Activated naive CD4-positive, alpha-beta T cell treated with anti-CD3 and anti-CD28 coated beads for 36 hours (primary cell): Measurements from ENCODE around the gene HOXD11. TPM values are rescaled to one million over a fixed set of nuclear protein-coding genes. Genes with fewer than 3 reads are reported as not detected.

Experiments
- CTCF ChIA-PET: fragments of 350-600 bp; sonication (Branson Sonifier 250); formaldehyde crosslinking; loops from one replicate; lab custom pipeline; 2021; ENCODE audit warnings: antibody characterized with exemption; lab: Charles Lee
- DNase-seq: peaks from one replicate; pipeline ENCODE4 v3.0.0-alpha.2; 2020
- H3K27ac Mint-ChIP-seq: one replicate; pipeline ENCODE4 v1.8.0; 2021; ENCODE audit warnings: mild to moderate bottlenecking, mixed read lengths
- H3K27me3 Mint-ChIP-seq: one replicate; pipeline ENCODE4 v1.8.0; 2021; ENCODE audit warnings: low read depth, mixed read lengths
- H3K36me3 Mint-ChIP-seq: one replicate; pipeline ENCODE4 v1.8.0; 2021; ENCODE audit warnings: low read depth, mixed read lengths
- H3K4me1 Mint-ChIP-seq: one replicate; pipeline ENCODE4 v1.8.0; 2021; ENCODE audit warnings: low read depth, mixed read lengths
- H3K4me3 Mint-ChIP-seq: one replicate; pipeline ENCODE4 v1.8.0; 2021; ENCODE audit warnings: mild to moderate bottlenecking, moderate library complexity, mixed read lengths
- H3K9me3 Mint-ChIP-seq: one replicate; pipeline ENCODE4 v1.8.0; 2021; ENCODE audit warnings: mixed read lengths
- intact Hi-C: fragments of 100-400 bp; cut with micrococcal nuclease; formaldehyde crosslinking; loops from one replicate; pipeline ENCODE4 v1.15.1; 2023
- total RNA-seq, 2 experiments: library from RNA; stranded (reverse); gene quantifications; one replicate each; pipeline ENCODE4 v1.2.3, GENCODE V29; 2021

HOXD11 gene
- total RNA-seq, 2 experiments from 2014 or later = not detected

DNA sequence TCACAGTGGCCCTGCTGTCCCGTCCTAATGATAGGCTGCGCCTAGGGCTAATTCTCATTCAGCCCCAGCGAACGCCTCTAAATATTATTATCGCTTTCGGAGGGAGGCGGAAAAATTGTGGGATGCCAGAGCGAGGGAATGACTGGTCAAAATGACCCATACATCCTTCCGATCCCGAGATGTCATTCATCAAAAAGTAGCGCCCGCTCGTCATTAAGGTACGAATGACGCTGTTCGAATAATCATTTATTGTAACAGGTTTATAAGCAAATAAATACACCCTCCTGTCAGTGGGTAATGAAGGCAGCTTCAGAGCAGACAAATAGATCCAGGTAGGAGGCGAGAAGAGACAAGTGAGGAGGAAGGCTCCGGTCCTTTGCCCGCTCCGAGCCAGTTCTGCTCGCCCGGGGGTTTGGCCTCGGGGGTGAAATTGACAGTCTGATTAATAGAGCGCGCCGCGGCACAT lies 23.3 kb upstream of the HOXD11 start, which contains the start of gene EVX2:
EVX2 (minus strand) TSS at position 167 of the 466 bp plus-strand sequence. CDS start 186 bp downstream, outside the sequence.
- CTCF ChIA-PET = interaction anchor here (1.5 to 2.4 kb wide), 2 partner anchors 14 to 37 kb away, joined by 4 to 7 read pairs; no protein-coding TSS in a partner anchor
- Mint-ChIP-seq H3K27me3 (peaks cover 85% of the 10 kb centered on the region), H3K4me3 (no peak within 1 kb of the TSS), H3K9me3 (peaks cover 12% of the 10 kb centered on the region), H3K36me3 (peaks cover 17% of the 10 kb centered on the region), H3K27ac (no peak within 1 kb of the TSS), H3K4me1 (peaks cover 18% of the 10 kb centered on the region)
- DNase-seq = no peak
- intact Hi-C loops = loop anchor here (2.0 kb wide), 2 partner anchors 13 to 81 kb away; no protein-coding TSS in a partner anchor

DNA sequence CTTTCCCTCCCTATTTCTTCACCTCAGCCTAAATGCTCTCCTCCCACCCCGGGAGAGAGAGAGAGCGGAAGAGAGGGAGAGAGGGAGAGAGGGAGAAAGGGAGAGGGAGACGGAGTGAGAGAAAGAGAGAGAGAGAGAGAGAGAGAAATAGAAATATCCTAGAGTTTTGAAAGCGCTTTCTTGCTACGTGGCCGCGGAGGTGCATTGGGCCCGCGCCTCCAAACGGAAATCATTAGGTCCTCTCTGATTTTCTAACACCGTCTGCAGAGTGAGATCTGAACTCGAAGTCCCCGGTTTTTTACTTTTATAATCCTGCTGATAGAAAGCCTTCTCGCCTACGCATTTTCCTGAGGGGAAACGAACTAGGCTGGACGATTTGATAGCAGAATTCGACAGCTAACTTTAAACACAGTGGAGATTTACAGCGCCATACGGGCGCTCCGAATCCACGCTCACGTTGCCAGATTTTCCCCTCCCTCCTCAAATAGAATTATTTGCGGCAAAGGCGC lies 22.4 kb upstream of the HOXD11 start:
- Mint-ChIP-seq H3K4me3 (no peak overlapping the region), H3K4me1 (peaks cover 10% of the 10 kb centered on the region), H3K27ac (no peak overlapping the region), H3K27me3 (peaks cover 86% of the 10 kb centered on the region), H3K36me3 (peaks cover 10% of the 10 kb centered on the region), H3K9me3 (peaks cover 12% of the 10 kb centered on the region)
- no peak for DNase-seq
- intact Hi-C loops = loop anchor here (5.0 kb wide), 1 partner anchor 38 kb away; the partner anchor contains the start of gene HOXD9
- CTCF ChIA-PET = interaction anchor here (1.3 to 2.4 kb wide), 2 partner anchors 12 to 13 kb away, joined by 3 to 7 read pairs; no protein-coding TSS in a partner anchor

DNA sequence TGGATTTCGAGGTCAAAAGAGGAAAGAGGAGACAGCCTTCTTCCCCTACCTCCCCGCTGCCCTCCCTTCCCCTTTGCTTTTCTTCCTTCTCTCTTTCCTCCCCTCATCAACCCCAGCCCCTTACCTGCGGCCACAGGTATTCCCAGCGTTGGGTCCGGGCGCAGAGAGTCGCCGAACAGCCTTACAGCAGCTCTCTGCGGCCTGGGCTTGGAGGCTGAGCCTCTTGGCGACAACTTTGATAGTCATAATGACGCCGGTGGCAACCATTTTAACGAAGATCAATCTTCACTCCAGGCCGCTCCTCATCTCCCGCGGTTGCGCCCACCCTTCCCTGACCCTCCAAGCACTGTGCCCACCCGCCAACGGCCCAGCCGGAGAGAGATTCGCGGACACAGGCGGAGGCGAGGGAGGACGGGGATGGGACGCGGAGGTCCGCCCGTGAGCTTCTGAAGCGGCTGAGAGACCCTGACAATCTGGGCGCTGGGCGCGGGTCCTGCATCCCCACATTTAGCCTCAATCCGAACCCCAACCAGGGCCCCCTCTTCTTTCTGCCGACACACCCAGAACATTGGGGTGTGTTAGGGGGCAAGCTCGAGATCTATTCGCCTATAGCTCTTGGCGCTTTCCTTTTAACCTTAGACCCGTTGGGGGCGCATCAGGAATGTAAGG lies 21.8 kb upstream of the HOXD11 start:
- Mint-ChIP-seq H3K4me3 (no peak overlapping the region), H3K9me3 (peaks cover 12% of the 10 kb centered on the region), H3K36me3 (peaks cover 10% of the 10 kb centered on the region), H3K27ac (no peak overlapping the region), H3K27me3 (peaks cover 91% of the 10 kb centered on the region), H3K4me1 (peaks cover 10% of the 10 kb centered on the region)
- no peak for DNase-seq
- intact Hi-C loops = loop anchor here (5.0 kb wide), 1 partner anchor 37 kb away; the partner anchor contains the start of gene HOXD9
- CTCF ChIA-PET = interaction anchor here (0.7 to 2.4 kb wide), 5 partner anchors 9 to 41 kb away, joined by 3 to 7 read pairs (median 3); no protein-coding TSS in a partner anchor

DNA sequence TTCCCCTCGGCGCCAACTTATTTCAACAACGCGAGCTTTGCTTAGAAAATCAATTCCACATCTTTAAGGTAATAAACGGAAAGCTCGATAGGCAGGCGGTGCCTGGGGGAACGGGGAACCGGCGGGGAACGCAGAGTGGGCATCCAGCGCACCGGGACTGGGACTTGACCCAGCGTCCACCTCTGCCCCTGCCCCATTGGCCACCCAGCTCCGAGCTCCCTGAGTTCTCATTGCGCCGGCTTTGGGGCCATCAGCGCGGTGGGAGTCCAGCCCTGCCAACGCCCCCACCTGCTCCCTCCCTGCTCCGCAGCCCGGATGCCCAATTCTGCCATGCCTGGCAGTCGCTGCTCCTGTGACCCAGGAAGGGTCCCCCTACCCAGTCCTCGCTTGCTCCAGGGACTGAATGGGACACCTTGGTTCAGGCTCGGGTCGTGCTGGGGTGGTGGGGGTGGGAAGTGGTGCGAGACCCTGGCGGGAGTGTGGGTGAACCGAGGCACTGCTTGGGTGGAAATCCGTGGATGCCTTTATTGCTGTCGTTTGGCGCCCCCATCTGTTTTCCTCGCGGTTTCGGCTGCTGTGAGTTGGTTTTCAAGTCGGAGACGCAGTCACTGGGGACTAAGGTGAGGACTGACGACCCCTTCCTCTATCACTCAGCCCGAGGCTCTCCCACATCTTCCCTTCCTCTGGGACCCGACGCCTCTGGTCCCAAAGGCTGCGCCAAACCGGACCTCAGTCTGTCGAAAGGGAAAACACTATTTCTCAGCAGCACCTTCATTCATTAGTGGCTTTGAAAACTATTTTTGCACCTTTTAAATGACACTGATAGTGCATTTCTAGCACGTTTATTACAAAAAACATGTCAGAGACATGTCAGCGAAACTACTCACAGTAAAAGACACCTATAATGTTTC lies 21.0 kb upstream of the HOXD11 start:
- peak; percentile 43 for DNase-seq
- CTCF ChIA-PET = interaction anchor here (0.7 to 2.4 kb wide), 6 partner anchors 8 to 44 kb away, joined by 3 to 7 read pairs (median 3); no protein-coding TSS in a partner anchor
- H3K9me3 Mint-ChIP-seq = peaks cover 12% of the 10 kb centered on the region
- peaks cover 93% of the 10 kb centered on the region for H3K27me3 Mint-ChIP-seq
- H3K36me3 Mint-ChIP-seq = peaks cover 7% of the 10 kb centered on the region
- peaks cover 8% of the 10 kb centered on the region for H3K4me1 Mint-ChIP-seq
- no peak overlapping the region for H3K4me3 Mint-ChIP-seq
- no peak overlapping the region for H3K27ac Mint-ChIP-seq
- intact Hi-C loops = loop anchor here (2.0 to 5.0 kb wide), 2 partner anchors 36 to 395 kb away; partner anchors contain the start of gene HOXD9

DNA sequence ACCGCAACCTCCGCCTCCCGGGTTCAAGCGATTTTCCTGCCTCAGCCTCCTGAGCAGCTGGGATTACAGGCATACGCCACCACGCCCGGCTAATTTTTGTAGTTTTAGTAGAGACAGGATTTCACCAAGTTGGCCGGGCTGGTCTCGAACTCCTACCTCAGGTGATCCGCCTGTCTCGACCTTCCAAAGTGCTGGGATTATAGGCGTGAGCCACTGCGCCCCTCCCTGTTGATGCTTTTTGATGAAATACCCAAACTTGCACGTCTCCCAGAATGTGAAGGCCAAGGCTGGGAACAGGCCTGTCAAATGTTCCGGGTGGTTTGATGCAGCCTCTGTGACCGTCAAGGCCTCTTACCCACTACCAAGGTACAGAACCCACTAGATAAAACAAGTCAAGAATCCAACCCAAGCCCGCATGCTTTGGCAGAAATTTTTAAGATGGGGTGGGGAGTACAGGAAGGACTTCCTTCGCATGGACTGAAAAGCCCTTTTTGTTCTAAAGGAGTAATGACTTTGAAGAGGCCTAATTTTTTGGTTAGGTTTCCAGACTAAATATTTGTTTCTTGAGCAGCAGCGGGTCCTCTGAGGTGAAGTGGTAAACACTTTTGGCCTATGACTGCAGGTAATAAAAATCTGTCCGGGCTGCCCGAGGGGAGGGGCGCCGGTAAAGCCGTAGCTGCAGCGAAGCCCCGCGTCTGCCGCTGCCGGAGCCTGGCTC lies 19.6 kb upstream of the HOXD11 start:
- intact Hi-C loops = loop anchor here (2.0 to 5.0 kb wide), 3 partner anchors 35 to 721 kb away; partner anchors contain the start of gene HOXD9
- H3K27ac Mint-ChIP-seq = no peak overlapping the region

DNA sequence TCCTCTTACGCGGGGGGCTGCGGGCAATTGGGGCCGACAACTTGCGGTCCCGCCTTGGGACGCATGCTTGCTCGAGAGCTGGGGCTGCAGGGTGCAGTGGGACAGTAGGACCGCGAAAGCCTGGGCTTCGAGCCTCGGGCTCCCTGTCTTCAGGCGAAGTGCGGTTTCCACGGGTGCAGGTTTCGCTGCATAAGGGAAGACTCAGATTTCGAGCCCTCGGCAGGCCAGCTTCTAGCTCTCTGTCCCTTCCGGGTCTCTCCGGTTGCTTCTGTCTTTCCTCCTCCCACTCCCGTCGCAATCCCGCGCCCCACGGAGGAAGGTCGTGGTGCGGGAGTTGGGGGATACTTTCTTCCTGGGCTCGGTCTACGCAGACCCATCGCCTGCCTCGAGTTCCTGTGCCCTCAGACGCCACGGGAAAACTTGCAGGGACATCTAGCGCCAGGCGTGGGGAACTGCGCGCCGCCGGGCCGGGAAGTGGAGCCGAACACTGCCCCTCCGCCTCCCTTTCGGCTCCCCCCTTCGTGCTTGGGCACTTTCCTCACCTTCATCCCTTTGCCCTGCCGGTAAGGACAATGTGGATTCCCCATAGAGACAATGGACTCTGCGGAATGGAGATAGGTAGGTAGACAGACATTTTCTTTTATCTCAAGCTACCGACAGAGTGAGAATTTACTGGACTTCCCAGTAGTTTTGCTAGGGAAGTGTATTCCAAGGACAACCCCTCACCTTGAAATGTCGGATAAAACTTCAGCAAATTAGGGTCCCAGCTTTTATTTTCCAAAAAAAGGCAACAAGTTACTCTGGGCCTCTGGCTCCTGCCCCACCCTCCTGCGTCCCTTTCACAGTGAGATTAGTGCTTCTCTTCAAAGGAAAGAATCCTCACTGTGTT lies 18.8 kb upstream of the HOXD11 start:
- DNase-seq = peak; percentile 46

More for the DNA sequence above, 19.6 kb upstream of the HOXD11 start:
- H3K4me1 Mint-ChIP-seq = peaks cover 10% of the 10 kb centered on the region
- peaks cover 92% of the 10 kb centered on the region for H3K27me3 Mint-ChIP-seq
- H3K4me3 Mint-ChIP-seq = no peak overlapping the region
- CTCF ChIA-PET = interaction anchor here (1.0 kb wide), 1 partner anchor 43 kb away, joined by 3 read pairs; no protein-coding TSS in a partner anchor
- H3K9me3 Mint-ChIP-seq = peaks cover 10% of the 10 kb centered on the region
- peaks cover 4% of the 10 kb centered on the region for H3K36me3 Mint-ChIP-seq
- DNase-seq = no peak

DNA sequence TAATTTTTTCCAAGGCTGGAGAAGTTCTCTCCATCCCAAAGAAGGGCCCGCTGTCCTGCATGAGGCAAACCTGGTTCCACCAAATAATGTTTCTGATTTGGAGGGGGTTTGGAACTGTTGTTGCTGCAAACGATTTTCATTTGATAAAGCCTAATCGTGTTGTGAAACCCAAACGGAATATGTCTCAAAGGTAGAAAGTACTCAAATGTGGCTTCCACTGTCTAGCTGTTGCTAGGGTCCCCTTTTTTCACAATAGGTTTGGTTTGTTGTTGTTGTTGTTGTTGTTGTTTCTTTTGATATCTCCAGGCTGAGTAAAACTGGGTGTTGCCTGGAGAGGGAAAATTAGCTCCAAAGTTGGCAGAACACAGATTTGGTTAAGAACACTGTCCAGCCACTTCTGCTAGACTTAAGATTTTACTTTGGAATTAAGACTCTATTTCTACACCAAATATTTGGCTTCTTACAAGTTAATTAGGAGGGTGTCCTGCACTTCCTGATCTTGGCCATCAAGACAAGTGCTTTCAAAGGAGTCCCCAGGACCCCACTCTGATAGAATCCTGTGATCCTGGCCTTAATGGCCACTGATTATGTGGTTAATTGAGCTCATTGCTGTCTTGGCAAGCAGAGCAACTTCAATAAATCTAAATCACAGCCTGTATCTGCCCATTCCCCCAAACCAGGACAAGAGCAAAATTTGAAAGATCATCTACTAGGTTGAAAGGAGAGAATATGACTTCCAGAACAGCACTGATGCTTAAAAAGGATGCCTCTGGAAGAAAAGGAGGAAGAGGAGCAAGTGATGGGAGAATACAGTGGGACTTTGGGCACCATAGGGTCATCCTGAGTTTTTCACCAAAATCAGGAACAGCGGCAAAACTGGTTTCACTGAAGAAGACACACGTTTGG lies 17.9 kb upstream of the HOXD11 start:
- Mint-ChIP-seq H3K36me3 (peaks cover 1% of the 10 kb centered on the region), H3K9me3 (peaks cover 8% of the 10 kb centered on the region), H3K4me1 (peaks cover 16% of the 10 kb centered on the region), H3K27me3 (peaks cover 88% of the 10 kb centered on the region), H3K27ac (no peak overlapping the region), H3K4me3 (no peak overlapping the region)
- intact Hi-C loops = loop anchor here (2.0 to 5.0 kb wide), 2 partner anchors 33 to 722 kb away; partner anchors contain the start of gene HOXD9
- no peak for DNase-seq
- CTCF ChIA-PET = interaction anchor here (0.6 to 1.3 kb wide), 6 partner anchors 9 to 955 kb away, joined by 3 to 5 read pairs (median 4); no protein-coding TSS in a partner anchor

More for the DNA sequence above, 18.8 kb upstream of the HOXD11 start:
- intact Hi-C loops = loop anchor here (2.0 to 5.0 kb wide), 2 partner anchors 34 to 721 kb away; partner anchors contain the start of gene HOXD9
- peaks cover 10% of the 10 kb centered on the region for H3K9me3 Mint-ChIP-seq
- H3K27me3 Mint-ChIP-seq = peaks cover 88% of the 10 kb centered on the region
- CTCF ChIA-PET = interaction anchor here (0.6 to 1.3 kb wide), 5 partner anchors 10 to 954 kb away, joined by 3 to 5 read pairs (median 4); no protein-coding TSS in a partner anchor
- no peak overlapping the region for H3K4me3 Mint-ChIP-seq
- peaks cover 1% of the 10 kb centered on the region for H3K36me3 Mint-ChIP-seq
- H3K27ac Mint-ChIP-seq = no peak overlapping the region
- peaks cover 9% of the 10 kb centered on the region for H3K4me1 Mint-ChIP-seq

DNA sequence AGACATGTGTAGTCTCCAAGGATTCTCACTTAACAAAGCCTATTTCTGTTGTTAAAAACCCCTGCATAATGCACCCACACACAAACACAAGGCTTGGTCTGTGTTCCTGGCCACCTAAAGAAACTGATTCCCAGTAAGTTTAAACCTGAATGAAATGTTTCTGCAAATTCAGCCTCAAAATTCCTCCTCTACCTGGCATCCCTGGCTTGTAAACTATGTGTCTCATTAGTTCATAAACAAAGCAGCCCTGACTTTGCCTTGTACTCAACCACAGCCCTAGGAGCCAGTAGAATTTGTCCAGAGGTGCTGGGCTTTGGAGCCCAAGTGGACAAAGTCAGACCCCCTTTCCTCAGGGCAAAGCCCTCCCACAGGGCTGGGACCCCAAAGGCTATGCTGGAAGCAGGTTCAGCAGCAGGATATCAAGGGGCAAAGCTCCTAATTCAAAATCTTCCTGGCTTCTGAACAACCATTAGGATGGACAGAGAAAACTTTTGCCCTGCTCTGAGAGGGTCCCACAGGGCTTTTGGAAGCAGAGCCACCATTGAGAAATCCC lies 17.2 kb upstream of the HOXD11 start:
- Mint-ChIP-seq H3K4me3 (no peak overlapping the region), H3K4me1 (peaks cover 16% of the 10 kb centered on the region), H3K9me3 (peaks cover 4% of the 10 kb centered on the region), H3K27me3 (peaks cover 89% of the 10 kb centered on the region), H3K27ac (no peak overlapping the region), H3K36me3 (peaks cover 1% of the 10 kb centered on the region)
- intact Hi-C loops = loop anchor here (2.0 to 5.0 kb wide), 2 partner anchors 32 to 723 kb away; partner anchors contain the start of gene HOXD9
- DNase-seq = no peak
- CTCF ChIA-PET = interaction anchor here (0.9 kb wide), 1 partner anchor 221 kb away, joined by 5 read pairs; no protein-coding TSS in a partner anchor

DNA sequence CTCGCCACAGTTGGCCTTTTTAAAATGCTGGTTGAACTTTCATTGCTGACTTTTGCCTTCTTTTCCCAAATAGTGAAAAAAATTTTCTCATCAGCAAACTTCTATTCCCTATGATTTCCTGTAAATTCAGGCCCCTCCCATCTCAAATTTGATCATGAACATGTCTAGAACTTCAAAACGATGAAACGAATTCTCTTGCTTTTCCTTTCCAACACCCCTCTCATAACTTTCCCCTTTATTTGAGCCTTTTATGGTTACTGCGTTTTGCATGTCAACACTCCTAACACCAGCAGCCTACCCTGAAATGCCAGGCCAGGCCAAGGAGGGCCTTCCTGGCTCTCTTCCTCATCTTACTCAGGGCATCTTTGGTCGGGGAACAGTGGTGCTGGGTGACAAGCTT lies 16.2 kb upstream of the HOXD11 start:
- peaks cover 4% of the 10 kb centered on the region for H3K9me3 Mint-ChIP-seq
- intact Hi-C loops = no loop called here
- peaks cover 88% of the 10 kb centered on the region for H3K27me3 Mint-ChIP-seq
- DNase-seq = no peak
- peaks cover 1% of the 10 kb centered on the region for H3K36me3 Mint-ChIP-seq
- CTCF ChIA-PET = no interaction called here
- no peak overlapping the region for H3K27ac Mint-ChIP-seq
- no peak overlapping the region for H3K4me3 Mint-ChIP-seq
- H3K4me1 Mint-ChIP-seq = peaks cover 16% of the 10 kb centered on the region
